ENCODE data around the gene BDH1. TPM values are rescaled to one million over a fixed set of nuclear protein-coding genes. Genes with fewer than 3 reads are reported as not detected.
A peak's percentile ranks its signal among the peaks of the same experiment; 100 is the strongest.
"Not testable (repeated sequence)": the region's sequence is repeated elsewhere in the genome, so short reads cannot be mapped to it uniquely, and the experiment has no call there.

The BDH1 gene
- total RNA-seq, 1 experiment from 2014 or later = 7.9 TPM

DNA sequence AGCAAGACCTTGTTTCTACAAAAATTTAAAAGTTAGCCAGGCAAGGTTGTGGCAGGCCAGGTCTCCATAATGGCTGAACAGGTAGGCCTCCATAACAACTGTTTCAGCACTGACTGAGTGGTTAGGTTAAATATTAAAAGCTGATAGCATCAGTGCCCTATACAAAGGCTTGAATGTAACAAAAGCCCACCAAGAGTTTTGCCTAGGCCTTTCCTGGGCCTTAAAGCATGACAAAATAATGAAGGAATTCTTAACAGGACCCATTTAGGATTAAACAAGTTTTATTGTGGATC lies 16.1 kb upstream of the BDH1 start:
- not testable (repeated sequence) for DNase-seq (ENCODE audit: low read depth in 1 of 2, low spot score in 2 of 2)

GRCh38 chr3:197571074-197571879 lies 15.5 kb upstream of the BDH1 start:
- DNase-seq (ENCODE audit: low read depth in 1 of 2, low spot score in 2 of 2); H3K4me1 ChIP-seq (replicated peaks); H3K27ac ChIP-seq; H3K9me3 ChIP-seq (replicated peaks); H3K4me3 ChIP-seq; H3K27me3 ChIP-seq (replicated peaks); H3K36me3 ChIP-seq: not testable (repeated sequence)

More for the DNA sequence above, 16.1 kb upstream of the BDH1 start:
- H3K4me3 ChIP-seq; H3K36me3 ChIP-seq; H3K27me3 ChIP-seq (replicated peaks); H3K27ac ChIP-seq; H3K9me3 ChIP-seq (replicated peaks); H3K4me1 ChIP-seq (replicated peaks): not testable (repeated sequence)

GRCh38 chr3:197569433-197569832 lies 13.7 kb upstream of the BDH1 start:
- H3K27ac ChIP-seq; H3K27me3 ChIP-seq (replicated peaks); H3K4me3 ChIP-seq; H3K4me1 ChIP-seq (replicated peaks); H3K9me3 ChIP-seq (replicated peaks); DNase-seq (ENCODE audit: low read depth in 1 of 2, low spot score in 2 of 2); H3K36me3 ChIP-seq: not testable (repeated sequence)

GRCh38 chr3:197567904-197568681 lies 12.3 kb upstream of the BDH1 start:
- no peak overlapping the region for H3K27ac ChIP-seq
- DNase-seq (ENCODE audit: low read depth in 1 of 2, low spot score in 2 of 2) = no peak
- no peaks in the 10 kb centered on the region for H3K4me1 ChIP-seq (replicated peaks)
- H3K36me3 ChIP-seq = no peaks in the 10 kb centered on the region
- H3K9me3 ChIP-seq (replicated peaks) = no peaks in the 10 kb centered on the region
- no peaks in the 10 kb centered on the region for H3K27me3 ChIP-seq (replicated peaks)
- no peak overlapping the region for H3K4me3 ChIP-seq

DNA sequence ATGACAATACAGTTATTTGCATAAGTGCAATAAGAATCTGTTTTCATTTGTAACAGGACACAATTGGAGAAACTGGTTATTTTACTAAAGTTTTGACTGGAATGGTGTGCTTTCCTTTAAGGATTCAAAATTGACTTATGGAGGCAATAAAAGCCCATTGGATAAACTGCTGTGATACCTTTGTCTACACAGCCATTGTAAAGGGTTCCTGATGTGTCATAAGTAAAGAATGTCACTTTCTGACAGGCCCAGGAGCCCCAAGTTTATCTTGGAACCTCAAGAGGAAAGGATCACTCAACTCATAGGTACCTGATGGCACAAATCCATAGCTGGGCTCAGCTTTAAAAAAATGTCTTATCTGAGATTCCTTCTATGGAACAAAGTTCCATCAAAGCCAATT lies 10.4 kb upstream of the BDH1 start:
- not testable (repeated sequence) for H3K4me1 ChIP-seq (replicated peaks); H3K9me3 ChIP-seq (replicated peaks); H3K27me3 ChIP-seq (replicated peaks); H3K36me3 ChIP-seq; H3K27ac ChIP-seq; H3K4me3 ChIP-seq; DNase-seq (ENCODE audit: low read depth in 1 of 2, low spot score in 2 of 2)

- no peaks in the 10 kb centered on the region for H3K9me3 ChIP-seq (replicated peaks)
- no peak overlapping the region for H3K4me3 ChIP-seq
- H3K4me1 ChIP-seq (replicated peaks) = no peaks in the 10 kb centered on the region
- H3K36me3 ChIP-seq = no peaks in the 10 kb centered on the region
- H3K27ac ChIP-seq = no peak overlapping the region
- H3K27me3 ChIP-seq (replicated peaks) = no peaks in the 10 kb centered on the region
- no peak for DNase-seq (ENCODE audit: low read depth in 1 of 2, low spot score in 2 of 2)
These were observed 8.5 kb upstream of the BDH1 start for GRCh38 chr3:197564097-197564843.

DNA sequence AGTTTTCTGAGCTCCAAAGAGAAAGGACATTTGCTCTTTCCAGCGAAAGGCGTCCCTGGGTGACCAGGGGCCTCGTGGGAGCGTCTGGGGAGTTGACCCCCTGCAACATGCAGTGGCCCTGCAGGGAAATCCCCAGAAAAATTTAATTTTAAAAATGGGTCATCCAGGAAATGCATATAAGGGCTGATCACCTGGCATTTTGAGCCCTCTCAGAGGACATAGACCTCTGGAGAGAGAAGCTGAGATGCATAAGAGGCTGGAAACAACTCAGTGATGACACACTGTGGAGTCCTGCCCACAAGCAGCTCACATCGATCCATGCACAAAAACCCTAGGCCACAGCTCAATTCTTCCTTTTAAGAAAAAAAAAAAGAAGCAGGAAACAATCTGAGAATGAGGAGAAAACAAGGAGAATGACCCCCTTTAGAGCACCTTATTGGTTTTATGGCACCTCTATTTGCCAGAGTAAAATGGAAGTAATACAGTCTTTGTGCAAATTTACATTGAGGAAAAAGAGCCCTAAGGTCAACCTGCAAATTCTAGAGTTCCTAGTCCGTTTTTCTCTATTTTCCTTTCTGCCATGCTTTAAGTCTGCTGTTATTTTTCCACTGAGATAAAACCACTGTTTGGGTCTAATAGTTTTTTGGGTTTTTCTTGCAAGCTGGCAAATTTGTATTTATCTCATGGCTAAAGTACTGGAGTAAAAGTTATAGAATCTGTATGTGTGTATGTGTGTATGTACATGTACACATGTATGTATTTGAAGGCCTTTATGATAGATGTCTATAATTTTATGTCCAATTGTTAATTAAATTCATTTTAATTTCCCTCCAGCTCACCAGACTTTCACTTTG lies 6.9 kb upstream of the BDH1 start:
- Histone ChIP-seq H3K9me3 (replicated peaks) (no peaks in the 10 kb centered on the region), H3K4me1 (replicated peaks) (no peaks in the 10 kb centered on the region), H3K27ac (no peak overlapping the region), H3K27me3 (replicated peaks) (no peaks in the 10 kb centered on the region), H3K4me3 (no peak overlapping the region), H3K36me3 (no peaks in the 10 kb centered on the region)
- no peak for DNase-seq (ENCODE audit: low read depth in 1 of 2, low spot score in 2 of 2)

GRCh38 chr3:197561926-197562325 lies 6.2 kb upstream of the BDH1 start:
- H3K4me3 ChIP-seq = no peak overlapping the region
- no peaks in the 10 kb centered on the region for H3K4me1 ChIP-seq (replicated peaks)
- H3K27me3 ChIP-seq (replicated peaks) = no peaks in the 10 kb centered on the region; the same call in 1 of the 2 replicates
- no peak for DNase-seq (ENCODE audit: low read depth in 1 of 2, low spot score in 2 of 2)
- no peaks in the 10 kb centered on the region for H3K36me3 ChIP-seq
- H3K9me3 ChIP-seq (replicated peaks) = no peaks in the 10 kb centered on the region
- no peak overlapping the region for H3K27ac ChIP-seq

GRCh38 chr3:197559651-197560050 lies 3.9 kb upstream of the BDH1 start:
- Histone ChIP-seq H3K4me1 (replicated peaks) (peaks cover 14% of the 10 kb centered on the region), H3K36me3 (no peaks in the 10 kb centered on the region), H3K9me3 (replicated peaks) (no peaks in the 10 kb centered on the region), H3K27ac (no peak overlapping the region), H3K27me3 (replicated peaks) (peaks cover 6% of the 10 kb centered on the region; the same call in 1 of the 2 replicates), H3K4me3 (no peak overlapping the region)
- DNase-seq (ENCODE audit: low read depth in 1 of 2, low spot score in 2 of 2) = no peak

GRCh38 chr3:197554562-197555280 lies 1.0 kb downstream of the BDH1 start:
- Histone ChIP-seq H3K4me1 (replicated peaks) (peaks cover 23% of the 10 kb centered on the region), H3K27ac (peak overlapping the region; percentile 47), H3K4me3 (peak overlapping the region; percentile 58), H3K9me3 (replicated peaks) (no peaks in the 10 kb centered on the region), H3K27me3 (replicated peaks) (peaks cover 6% of the 10 kb centered on the region; the same call in 1 of the 2 replicates), H3K36me3 (no peaks in the 10 kb centered on the region)
- peak; percentile 93 to 95 for DNase-seq (ENCODE audit: low read depth in 1 of 2, low spot score in 2 of 2)

- DNase-seq (ENCODE audit: low read depth in 1 of 2, low spot score in 2 of 2) = no peak
- peak overlapping the region; percentile 47 for H3K27ac ChIP-seq
- H3K9me3 ChIP-seq (replicated peaks) = no peaks in the 10 kb centered on the region
- peak overlapping the region; percentile 58 for H3K4me3 ChIP-seq
- peaks cover 6% of the 10 kb centered on the region; the same call in 1 of the 2 replicates for H3K27me3 ChIP-seq (replicated peaks)
- H3K4me1 ChIP-seq (replicated peaks) = peaks cover 23% of the 10 kb centered on the region
- H3K36me3 ChIP-seq = no peaks in the 10 kb centered on the region
These were observed 1.6 kb downstream of the BDH1 start for GRCh38 chr3:197554196-197554561.

- H3K27ac ChIP-seq = no peak overlapping the region
- no peak overlapping the region for H3K4me3 ChIP-seq
- peaks cover 23% of the 10 kb centered on the region for H3K4me1 ChIP-seq (replicated peaks)
- no peaks in the 10 kb centered on the region for H3K9me3 ChIP-seq (replicated peaks)
- H3K27me3 ChIP-seq (replicated peaks) = peaks cover 6% of the 10 kb centered on the region; the same call in 1 of the 2 replicates
- no peak for DNase-seq (ENCODE audit: low read depth in 1 of 2, low spot score in 2 of 2)
- no peaks in the 10 kb centered on the region for H3K36me3 ChIP-seq
These were observed 3.6 kb downstream of the BDH1 start for GRCh38 chr3:197552198-197552597.

- H3K36me3 ChIP-seq = no peaks in the 10 kb centered on the region
These were observed 5.3 kb downstream of the BDH1 start for GRCh38 chr3:197550489-197550888.

More at GRCh38 chr3:197550489-197550888, 5.3 kb downstream of the BDH1 start:
- no peaks in the 10 kb centered on the region for H3K27me3 ChIP-seq (replicated peaks)
- DNase-seq (ENCODE audit: low read depth in 1 of 2, low spot score in 2 of 2) = no peak
- no peaks in the 10 kb centered on the region for H3K9me3 ChIP-seq (replicated peaks)
- no peak overlapping the region for H3K4me3 ChIP-seq
- H3K4me1 ChIP-seq (replicated peaks) = peaks cover 15% of the 10 kb centered on the region
- no peak overlapping the region for H3K27ac ChIP-seq

Measured in SJSA1 (cell line).